ENCODE results near the gene PPIL3. TPM values are rescaled to one million over a fixed set of nuclear protein-coding genes. Genes with fewer than 3 reads are reported as not detected.
"Not testable (repeated sequence)": the region's sequence is repeated elsewhere in the genome, so short reads cannot be mapped to it uniquely, and the experiment has no call there.

PPIL3 gene
- polyA plus RNA-seq, 4 donors, result 14.1 to 62.8 (median 16.2) TPM

GRCh38 chr2:200901459-200902072 lies 12.7 kb upstream of the PPIL3 start:
- Histone ChIP-seq H3K9me3 (ENCODE audit: control insufficient read depth in 2 of 2, insufficient read depth in 1 of 2, low read depth in 1 of 2, low read length in 1 of 2) (no peaks in the 10 kb centered on the region), H3K4me1 (ENCODE audit: control insufficient read depth in 3 of 3, insufficient read depth in 2 of 3, low read depth in 1 of 3, low read length in 2 of 3) (no peaks in the 10 kb centered on the region), H3K4me3 (ENCODE audit: low read depth in 1 of 3, low read length in 3 of 3) (no peak overlapping the region), H3K27ac (ENCODE audit: low read depth in 1 of 3, low read length in 2 of 3) (no peak overlapping the region), H3K36me3 (ENCODE audit: control insufficient read depth in 3 of 3, insufficient read depth in 2 of 3, low read depth in 1 of 3, low read length in 3 of 3) (peaks cover 5 to 31% (median 9%) of the 10 kb centered on the region in 3 donors), H3K27me3 (ENCODE audit: control insufficient read depth in 3 of 3, insufficient read depth in 3 of 3, low read length in 3 of 3) (no peaks in the 10 kb centered on the region)
- FAIRE-seq (no peak), DNase-seq (peak; percentile 84 to 89)
- WGBS, 3 donors, result 3 to 5% (median 4%) methylated on average over 4 of the region's 4 CpGs

- Histone ChIP-seq H3K9me3 (ENCODE audit: control insufficient read depth in 2 of 2, insufficient read depth in 1 of 2, low read depth in 1 of 2, low read length in 1 of 2) (no peaks in the 10 kb centered on the region), H3K36me3 (ENCODE audit: control insufficient read depth in 3 of 3, insufficient read depth in 2 of 3, low read depth in 1 of 3, low read length in 3 of 3) (peaks cover 8 to 31% (median 12%) of the 10 kb centered on the region in 3 donors), H3K4me3 (ENCODE audit: low read depth in 1 of 3, low read length in 3 of 3) (no peak overlapping the region), H3K4me1 (ENCODE audit: control insufficient read depth in 3 of 3, insufficient read depth in 2 of 3, low read depth in 1 of 3, low read length in 2 of 3) (no peaks in the 10 kb centered on the region), H3K27me3 (ENCODE audit: control insufficient read depth in 3 of 3, insufficient read depth in 3 of 3, low read length in 3 of 3) (no peaks in the 10 kb centered on the region), H3K27ac (ENCODE audit: low read depth in 1 of 3, low read length in 2 of 3) (no peak overlapping the region)
- DNase-seq (no peak), FAIRE-seq (no peak)
These were observed 10.6 kb upstream of the PPIL3 start for GRCh38 chr2:200899482-200899881.

GRCh38 chr2:200881715-200882249 lies 7.1 kb downstream of the PPIL3 start:
- H3K36me3 ChIP-seq (ENCODE audit: control insufficient read depth in 3 of 3, insufficient read depth in 2 of 3, low read depth in 1 of 3, low read length in 3 of 3), result peaks cover 5 to 44% (median 8%) of the 10 kb centered on the region in 3 donors

GRCh38 chr2:200878289-200878880 lies 10.5 kb downstream of the PPIL3 start:
- H3K27ac ChIP-seq (ENCODE audit: low read depth in 1 of 3, low read length in 2 of 3), result no peak overlapping the region
- peaks cover 4 to 45% (median 8%) of the 10 kb centered on the region in 3 donors for H3K36me3 ChIP-seq (ENCODE audit: control insufficient read depth in 3 of 3, insufficient read depth in 2 of 3, low read depth in 1 of 3, low read length in 3 of 3)
- H3K9me3 ChIP-seq (ENCODE audit: control insufficient read depth in 2 of 2, insufficient read depth in 1 of 2, low read depth in 1 of 2, low read length in 1 of 2), result no peaks in the 10 kb centered on the region
- H3K27me3 ChIP-seq (ENCODE audit: control insufficient read depth in 3 of 3, insufficient read depth in 3 of 3, low read length in 3 of 3), result no peaks in the 10 kb centered on the region
- DNase-seq (no peak), FAIRE-seq (no peak)
- H3K4me1 ChIP-seq (ENCODE audit: control insufficient read depth in 3 of 3, insufficient read depth in 2 of 3, low read depth in 1 of 3, low read length in 2 of 3), result peaks cover 0 to 8% (median 0%) of the 10 kb centered on the region in 3 donors
- WGBS, 3 donors, result 92 to 98% (median 93%) methylated on average over 2 of the region's 2 CpGs
- no peak overlapping the region for H3K4me3 ChIP-seq (ENCODE audit: low read depth in 1 of 3, low read length in 3 of 3)

More at GRCh38 chr2:200881715-200882249, 7.1 kb downstream of the PPIL3 start:
- not testable (repeated sequence) for H3K27me3 ChIP-seq (ENCODE audit: control insufficient read depth in 3 of 3, insufficient read depth in 3 of 3, low read length in 3 of 3); H3K4me1 ChIP-seq (ENCODE audit: control insufficient read depth in 3 of 3, insufficient read depth in 2 of 3, low read depth in 1 of 3, low read length in 2 of 3); DNase-seq; H3K9me3 ChIP-seq (ENCODE audit: control insufficient read depth in 2 of 2, insufficient read depth in 1 of 2, low read depth in 1 of 2, low read length in 1 of 2); H3K4me3 ChIP-seq (ENCODE audit: low read depth in 1 of 3, low read length in 3 of 3); FAIRE-seq; H3K27ac ChIP-seq (ENCODE audit: low read depth in 1 of 3, low read length in 2 of 3)
- 91 to 95% (median 91%) methylated on average over 2 of the region's 2 CpGs for WGBS, 3 donors

- Histone ChIP-seq H3K4me3 (ENCODE audit: low read depth in 1 of 3, low read length in 3 of 3) (no peak overlapping the region), H3K36me3 (ENCODE audit: control insufficient read depth in 3 of 3, insufficient read depth in 2 of 3, low read depth in 1 of 3, low read length in 3 of 3) (peaks cover 4 to 42% (median 8%) of the 10 kb centered on the region in 3 donors), H3K4me1 (ENCODE audit: control insufficient read depth in 3 of 3, insufficient read depth in 2 of 3, low read depth in 1 of 3, low read length in 2 of 3) (peaks cover 0 to 8% (median 0%) of the 10 kb centered on the region in 3 donors), H3K9me3 (ENCODE audit: control insufficient read depth in 2 of 2, insufficient read depth in 1 of 2, low read depth in 1 of 2, low read length in 1 of 2) (no peaks in the 10 kb centered on the region), H3K27ac (ENCODE audit: low read depth in 1 of 3, low read length in 2 of 3) (no peak overlapping the region), H3K27me3 (ENCODE audit: control insufficient read depth in 3 of 3, insufficient read depth in 3 of 3, low read length in 3 of 3) (no peaks in the 10 kb centered on the region)
- FAIRE-seq (no peak), DNase-seq (no peak)
These were observed 11.4 kb downstream of the PPIL3 start for GRCh38 chr2:200877443-200877842.

GRCh38 chr2:200873560-200873959 lies 15.3 kb downstream of the PPIL3 start:
- H3K36me3 ChIP-seq (ENCODE audit: control insufficient read depth in 3 of 3, insufficient read depth in 2 of 3, low read depth in 1 of 3, low read length in 3 of 3), result peaks cover 2 to 42% (median 2%) of the 10 kb centered on the region in 3 donors
- WGBS, 3 donors, result 95 to 97% (median 97%) methylated on average over 6 of the region's 6 CpGs
- no peaks in the 10 kb centered on the region for H3K27me3 ChIP-seq (ENCODE audit: control insufficient read depth in 3 of 3, insufficient read depth in 3 of 3, low read length in 3 of 3)
- H3K9me3 ChIP-seq (ENCODE audit: control insufficient read depth in 2 of 2, insufficient read depth in 1 of 2, low read depth in 1 of 2, low read length in 1 of 2), result no peaks in the 10 kb centered on the region
- DNase-seq, result no peak
- FAIRE-seq, result no peak
- H3K27ac ChIP-seq (ENCODE audit: low read depth in 1 of 3, low read length in 2 of 3), result no peak overlapping the region
- H3K4me3 ChIP-seq (ENCODE audit: low read depth in 1 of 3, low read length in 3 of 3), result no peak overlapping the region
- peaks cover 0 to 8% (median 0%) of the 10 kb centered on the region in 3 donors for H3K4me1 ChIP-seq (ENCODE audit: control insufficient read depth in 3 of 3, insufficient read depth in 2 of 3, low read depth in 1 of 3, low read length in 2 of 3)

- no peak for FAIRE-seq
- Histone ChIP-seq H3K4me1 (ENCODE audit: control insufficient read depth in 3 of 3, insufficient read depth in 2 of 3, low read depth in 1 of 3, low read length in 2 of 3) (no peaks in the 10 kb centered on the region), H3K27ac (ENCODE audit: low read depth in 1 of 3, low read length in 2 of 3) (no peak overlapping the region), H3K36me3 (ENCODE audit: control insufficient read depth in 3 of 3, insufficient read depth in 2 of 3, low read depth in 1 of 3, low read length in 3 of 3) (peaks cover 0 to 38% (median 2%) of the 10 kb centered on the region in 3 donors), H3K27me3 (ENCODE audit: control insufficient read depth in 3 of 3, insufficient read depth in 3 of 3, low read length in 3 of 3) (no peaks in the 10 kb centered on the region), H3K4me3 (ENCODE audit: low read depth in 1 of 3, low read length in 3 of 3) (no peak overlapping the region), H3K9me3 (ENCODE audit: control insufficient read depth in 2 of 2, insufficient read depth in 1 of 2, low read depth in 1 of 2, low read length in 1 of 2) (no peaks in the 10 kb centered on the region)
- no peak for DNase-seq
- 69 to 82% (median 77%) methylated on average over 3 of the region's 3 CpGs for WGBS, 3 donors
These were observed 17.7 kb downstream of the PPIL3 start for GRCh38 chr2:200871151-200871550.

GRCh38 chr2:200869014-200869413 lies 19.9 kb downstream of the PPIL3 start:
- peaks cover 0 to 28% (median 0%) of the 10 kb centered on the region in 3 donors for H3K36me3 ChIP-seq (ENCODE audit: control insufficient read depth in 3 of 3, insufficient read depth in 2 of 3, low read depth in 1 of 3, low read length in 3 of 3)
- no peak overlapping the region for H3K27ac ChIP-seq (ENCODE audit: low read depth in 1 of 3, low read length in 2 of 3)
- no peak overlapping the region for H3K4me3 ChIP-seq (ENCODE audit: low read depth in 1 of 3, low read length in 3 of 3)
- 89 to 97% (median 94%) methylated on average over 2 of the region's 2 CpGs for WGBS, 3 donors
- H3K9me3 ChIP-seq (ENCODE audit: control insufficient read depth in 2 of 2, insufficient read depth in 1 of 2, low read depth in 1 of 2, low read length in 1 of 2), result no peaks in the 10 kb centered on the region
- FAIRE-seq (no peak), DNase-seq (no peak)
- H3K4me1 ChIP-seq (ENCODE audit: control insufficient read depth in 3 of 3, insufficient read depth in 2 of 3, low read depth in 1 of 3, low read length in 2 of 3), result no peaks in the 10 kb centered on the region
- no peaks in the 10 kb centered on the region for H3K27me3 ChIP-seq (ENCODE audit: control insufficient read depth in 3 of 3, insufficient read depth in 3 of 3, low read length in 3 of 3)

Data from small intestine (tissue), 7 donors.